Frontal cortex (tissue), 4 donors: ENCODE results near the gene AFF1. TPM values are rescaled to one million over a fixed set of nuclear protein-coding genes. Genes with fewer than 3 reads are reported as not detected.

Experiments
- DNase-seq, 2 donors: peaks; one replicate each; pipeline ENCODE4 v3.0.0; 2012; ENCODE audit warnings: low spot score in 2 of 2
- FAIRE-seq: peaks from 2 replicates; lab custom pipeline; 2012; peaks lifted over from hg19 to GRCh38; lab: Jason Lieb, UNC
- total RNA-seq: library from RNA; depleted of rRNA; stranded (reverse); fragments of >200 nt; gene quantifications from one replicate; pipeline ENCODE4 v1.2.3, GENCODE V29; 2014
- donor health status: control.
- donor health status: control.
- donor health status: control.

The AFF1 gene
- total RNA-seq, 1 donor from 2014 or later, result 2.9 TPM

GRCh38 chr4:86944964-86945781 is 10.4 kb downstream of the AFF1 start:
- DNase-seq (no peak), FAIRE-seq (no peak)

GRCh38 chr4:86946868-86947500 is 12.2 kb downstream of the AFF1 start:
- FAIRE-seq (no peak), DNase-seq (no peak)

- DNase-seq (no peak), FAIRE-seq (no peak)
Observed at GRCh38 chr4:86947501-86948120, 12.8 kb downstream of the AFF1 start.

- FAIRE-seq (no peak), DNase-seq (no peak)
Observed at GRCh38 chr4:86948276-86948675, 13.5 kb downstream of the AFF1 start.

- DNase-seq (no peak), FAIRE-seq (no peak)
Observed at GRCh38 chr4:86950831-86951525, 16.2 kb downstream of the AFF1 start.

- FAIRE-seq, result no peak
Observed at GRCh38 chr4:86955888-86956451, 21.2 kb downstream of the AFF1 start.

GRCh38 chr4:86957215-86957614 is 22.4 kb downstream of the AFF1 start:
- DNase-seq, result no peak
- no peak for FAIRE-seq

More at GRCh38 chr4:86955888-86956451, 21.2 kb downstream of the AFF1 start:
- DNase-seq, result no peak

- no peak for FAIRE-seq
Observed at GRCh38 chr4:86959588-86960500, 25.0 kb downstream of the AFF1 start.

GRCh38 chr4:86960557-86960961 is 25.7 kb downstream of the AFF1 start:
- FAIRE-seq (no peak), DNase-seq (no peak)

More at GRCh38 chr4:86959588-86960500, 25.0 kb downstream of the AFF1 start:
- no peak for DNase-seq

GRCh38 chr4:86961116-86961515 is 26.3 kb downstream of the AFF1 start:
- no peak for FAIRE-seq
- DNase-seq, result no peak

GRCh38 chr4:86961605-86962295 is 26.9 kb downstream of the AFF1 start:
- FAIRE-seq (no peak), DNase-seq (no peak)

- DNase-seq, result no peak
- FAIRE-seq, result no peak
Observed at GRCh38 chr4:86963697-86964096, 28.9 kb downstream of the AFF1 start.

- FAIRE-seq (no peak), DNase-seq (no peak)
Observed at GRCh38 chr4:86965019-86965976, 30.5 kb downstream of the AFF1 start.

GRCh38 chr4:86967073-86967472 is 32.3 kb downstream of the AFF1 start:
- no peak for FAIRE-seq
- DNase-seq, result no peak

- FAIRE-seq (no peak), DNase-seq (no peak)
Observed at GRCh38 chr4:86967798-86968197, 33.0 kb downstream of the AFF1 start.

- FAIRE-seq, result no peak
- no peak for DNase-seq
Observed at GRCh38 chr4:86968547-86968946, 33.7 kb downstream of the AFF1 start.
